Gastroesophageal sphincter (tissue), 3 donors: ENCODE results near the gene HDAC4.

Experiments used
- CTCF ChIP-seq, 4 experiments: fragments of 200-600 bp in 2 of 4; fragments of 450-650 bp in 2 of 4; sonication (generic) in 1 of 4; IDR thresholded peaks; one replicate each; pipeline ENCODE4 v1.5.1; 2017 to 2019; ENCODE audit warnings: antibody characterized with exemption in 4 of 4, mild to moderate bottlenecking in 2 of 4, moderate library complexity in 2 of 4
- POLR2A ChIP-seq, 2 donors: fragments of 450-650 bp; IDR thresholded peaks; one replicate each; pipeline ENCODE4 v1.6.1; 2017; ENCODE audit warnings: antibody characterized with exemption in 2 of 2, mild to moderate bottlenecking in 2 of 2, moderate library complexity in 1 of 2

- TF ChIP-seq CTCF (IDR thresholded peaks at IDR 0.05) (no peak), POLR2A (IDR thresholded peaks at IDR 0.05) (no peak)
Measured at GRCh38 chr2:239418918-239419317, 18.1 kb upstream of the HDAC4 start.
